NCI-H187 treated with DMSO at 0.1 percent for 48 hours (cell line): ENCODE measurements around the gene KIF18B.

Source experiments
- DNase-seq: peaks from one replicate; lab custom pipeline; 2025; lab: John Stamatoyannopoulos, UW

KIF18B gene

GRCh38 chr17:44875761-44876160, 71.8 kb downstream of the KIF18B start:
- DNase-seq: no peak
